HUDEP-2 (cell line): ENCODE data around the gene FHAD1.

Experiments used
- DNase-seq, 76 experiments: peaks; one replicate each; lab custom pipeline; 2025; ENCODE audit not compliant: unreplicated experiment in 76 of 76; lab: John Stamatoyannopoulos, UW

Gene FHAD1

GRCh38 chr1:15343729-15344128 lies 96.7 kb downstream of the FHAD1 start:
- DNase-seq = peak in 3 of 76 experiments; percentile 14 to 35 (median 17)

DNA sequence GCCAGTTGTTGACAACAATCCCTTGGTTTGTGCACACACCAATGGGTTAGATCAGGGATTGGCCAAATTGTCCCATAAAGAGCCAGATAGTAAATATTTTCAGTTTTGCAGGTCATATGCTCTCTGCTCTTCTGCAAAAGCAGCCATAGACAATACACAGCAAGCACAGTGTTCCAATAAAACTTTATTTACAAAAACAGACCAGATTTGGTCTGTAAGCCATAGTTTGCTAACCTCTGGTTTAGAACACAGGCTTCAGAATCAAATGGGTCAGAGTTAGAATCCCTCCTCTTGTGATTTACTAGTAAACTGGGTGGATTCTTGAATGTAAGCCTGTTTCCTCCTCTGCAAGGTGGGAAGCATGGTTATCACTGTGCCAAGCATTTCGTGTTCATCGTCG lies 97.4 kb downstream of the FHAD1 start:
- DNase-seq = no peak

DNA sequence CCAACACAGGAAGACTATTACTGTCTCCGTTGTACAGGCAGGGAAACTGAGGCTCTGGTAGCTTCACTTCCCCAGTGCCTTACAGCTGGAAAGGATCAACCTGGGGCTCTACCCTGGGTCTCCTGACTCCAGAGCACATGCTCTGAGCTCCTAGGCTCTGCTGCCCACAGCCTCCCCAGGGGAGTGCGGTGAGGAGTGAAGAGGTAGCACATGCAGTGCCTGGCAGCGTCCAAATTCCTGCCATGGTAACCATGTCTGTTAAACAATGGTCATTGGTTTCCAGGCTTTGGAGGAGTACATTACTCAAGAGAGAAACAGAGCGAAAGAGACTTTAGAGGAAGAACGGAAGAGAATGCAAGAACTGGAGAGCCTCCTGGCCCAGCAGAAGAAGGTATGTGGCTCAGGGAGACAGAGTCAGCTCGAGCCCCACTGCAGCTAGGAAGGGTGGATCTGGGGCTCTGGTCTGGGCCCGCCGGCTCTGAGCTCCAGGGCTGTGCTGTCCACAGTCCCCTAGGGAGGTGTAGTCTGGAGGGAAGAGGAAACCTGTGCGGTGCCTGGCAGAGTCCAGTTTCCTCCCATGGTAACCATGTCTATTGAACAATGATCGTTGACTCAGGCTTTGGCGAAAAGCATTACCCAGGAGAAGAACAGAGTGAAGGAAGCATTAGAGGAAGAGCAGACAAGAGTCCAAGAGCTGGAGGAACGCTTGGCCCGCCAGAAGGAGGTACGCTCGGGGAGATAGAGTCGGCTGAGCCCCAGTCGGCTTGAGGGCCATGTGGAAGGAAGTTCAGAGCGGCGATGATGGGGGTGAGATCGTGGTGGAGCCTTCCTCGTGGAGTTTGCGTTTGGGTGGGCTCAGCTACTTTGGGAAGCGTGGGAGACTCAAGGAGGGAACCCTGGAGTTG lies 98.0 kb downstream of the FHAD1 start:
- no peak for DNase-seq

- DNase-seq = peak in 7 of 76 experiments; percentile 5 to 19 (median 10)
Measured at GRCh38 chr1:15345705-15346345, 98.8 kb downstream of the FHAD1 start.

DNA sequence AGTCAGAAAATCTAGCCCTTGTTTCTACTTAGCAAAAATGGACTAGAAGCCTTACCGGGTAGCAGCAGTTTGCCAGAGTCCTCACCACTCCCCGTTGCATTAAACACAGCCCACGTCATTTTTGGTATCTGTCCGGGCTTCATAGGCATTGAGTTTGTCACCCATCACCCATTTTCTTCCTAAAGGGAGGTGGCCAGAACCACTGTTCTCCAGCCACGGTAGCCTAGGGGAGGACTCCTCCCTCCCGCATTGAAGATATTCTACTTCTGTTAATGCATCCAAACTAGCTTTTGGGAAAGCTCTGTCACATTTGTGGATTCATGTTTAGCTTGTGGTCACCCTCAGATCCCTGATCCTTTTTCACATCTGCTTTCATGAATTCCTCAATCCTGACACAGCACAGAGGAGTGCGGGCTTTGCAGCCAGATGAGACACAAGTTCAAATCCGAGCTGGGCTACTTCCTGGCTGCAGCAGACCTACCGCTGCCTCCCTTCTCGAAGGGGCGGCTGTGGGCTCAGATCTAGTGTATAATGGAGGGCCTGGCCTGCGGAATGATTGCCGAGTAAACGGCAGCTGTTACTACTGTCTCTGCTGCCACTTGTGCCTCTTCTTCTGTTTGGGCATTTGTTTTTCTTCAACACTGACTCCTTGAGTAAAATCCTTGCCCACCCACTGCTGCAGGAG lies 99.5 kb downstream of the FHAD1 start:
- no peak for DNase-seq

DNA sequence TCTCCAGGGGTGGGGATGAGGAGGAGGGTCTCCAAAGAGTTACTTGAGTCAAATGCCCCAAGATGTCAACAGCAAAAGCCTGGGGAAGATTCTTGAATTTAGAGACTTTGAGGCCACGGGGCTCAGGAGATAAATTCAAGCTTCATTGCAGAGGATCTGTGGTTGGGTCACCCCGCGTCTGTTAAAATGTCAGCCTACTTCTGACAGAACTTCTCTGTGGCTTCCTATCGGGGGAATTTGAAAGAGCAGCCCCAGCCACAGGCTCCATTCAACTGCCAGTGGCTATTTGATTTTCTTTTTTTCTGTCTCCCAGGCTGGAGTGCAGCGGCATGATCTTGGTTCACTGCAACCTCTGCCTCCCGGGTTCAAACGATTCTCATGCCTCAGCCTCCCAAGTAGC lies 100.2 kb downstream of the FHAD1 start:
- no peak for DNase-seq

- no peak for DNase-seq
Measured at GRCh38 chr1:15348648-15349047, 101.6 kb downstream of the FHAD1 start.

DNA sequence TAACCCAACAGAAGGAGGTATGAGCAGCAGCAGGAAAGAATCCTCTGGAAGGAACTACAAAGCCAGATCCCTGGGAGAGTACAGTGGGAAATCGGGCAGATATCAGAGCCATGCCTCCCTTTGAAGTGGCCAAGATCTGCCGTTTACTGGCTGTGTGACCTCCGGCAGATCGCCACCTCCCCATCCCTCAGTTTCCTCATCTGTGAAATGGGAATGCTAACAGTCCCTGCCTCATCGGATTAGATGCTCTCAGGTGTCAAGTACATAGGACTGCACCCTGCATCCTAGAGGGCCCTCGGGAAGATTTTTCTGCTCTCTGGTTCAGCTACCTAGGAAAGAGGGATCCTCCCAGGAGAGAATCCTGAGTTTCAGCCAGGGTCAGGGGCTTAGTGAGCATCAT lies 102.1 kb downstream of the FHAD1 start:
- no peak for DNase-seq

DNA sequence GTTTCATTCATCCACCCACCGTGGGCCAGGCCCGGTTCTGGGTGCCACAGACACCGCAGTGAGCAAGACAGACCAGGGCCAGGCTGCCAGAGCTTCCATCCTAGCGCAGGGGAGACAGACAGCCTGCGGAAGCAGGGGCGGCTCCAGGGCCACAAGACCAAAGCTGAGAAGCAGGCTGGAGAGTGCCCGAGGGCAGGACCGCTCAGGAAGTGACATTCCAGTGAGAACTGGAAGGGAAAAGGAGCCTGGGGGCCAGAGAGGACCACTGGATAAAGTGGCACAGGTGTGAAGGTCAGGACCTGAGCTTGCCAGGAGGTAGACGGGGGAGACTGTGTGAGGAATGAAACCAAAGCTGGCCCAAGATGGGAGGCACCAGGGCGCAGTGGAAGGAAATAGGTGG lies 103.1 kb downstream of the FHAD1 start:
- no peak for DNase-seq

DNA sequence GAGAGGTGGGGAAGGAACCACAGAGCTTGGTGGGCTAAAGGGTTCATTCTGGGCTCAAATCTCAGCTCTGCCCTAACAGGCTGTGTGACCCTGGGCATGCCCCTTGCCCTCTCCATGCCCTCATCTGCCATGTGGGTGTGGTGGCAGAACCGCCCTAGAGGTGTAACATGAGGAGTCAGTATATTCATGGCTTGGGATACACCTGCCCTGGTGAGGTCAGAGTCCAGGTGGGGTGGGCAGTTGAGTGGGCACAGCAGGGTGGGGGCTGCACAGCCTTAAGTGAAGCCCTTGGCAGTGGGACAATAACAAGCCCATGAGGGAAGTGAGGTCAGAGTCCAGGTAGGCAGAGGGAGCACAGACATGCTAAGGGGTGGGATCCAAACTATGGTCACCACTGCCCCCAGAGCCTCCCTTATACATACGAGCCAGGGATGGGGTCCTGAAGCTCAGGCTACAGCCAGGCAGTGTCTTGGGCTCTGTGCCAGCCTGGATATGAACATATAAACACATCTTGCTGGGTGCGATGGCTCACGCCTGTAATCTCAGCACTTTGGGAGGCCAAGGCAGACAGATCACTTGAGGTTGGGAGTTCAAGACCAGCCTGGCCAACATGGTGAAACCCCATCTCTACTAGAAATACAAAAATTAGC lies 103.7 kb downstream of the FHAD1 start:
- no peak for DNase-seq

- DNase-seq = no peak
Measured at GRCh38 chr1:15351310-15351709, 104.3 kb downstream of the FHAD1 start.

DNA sequence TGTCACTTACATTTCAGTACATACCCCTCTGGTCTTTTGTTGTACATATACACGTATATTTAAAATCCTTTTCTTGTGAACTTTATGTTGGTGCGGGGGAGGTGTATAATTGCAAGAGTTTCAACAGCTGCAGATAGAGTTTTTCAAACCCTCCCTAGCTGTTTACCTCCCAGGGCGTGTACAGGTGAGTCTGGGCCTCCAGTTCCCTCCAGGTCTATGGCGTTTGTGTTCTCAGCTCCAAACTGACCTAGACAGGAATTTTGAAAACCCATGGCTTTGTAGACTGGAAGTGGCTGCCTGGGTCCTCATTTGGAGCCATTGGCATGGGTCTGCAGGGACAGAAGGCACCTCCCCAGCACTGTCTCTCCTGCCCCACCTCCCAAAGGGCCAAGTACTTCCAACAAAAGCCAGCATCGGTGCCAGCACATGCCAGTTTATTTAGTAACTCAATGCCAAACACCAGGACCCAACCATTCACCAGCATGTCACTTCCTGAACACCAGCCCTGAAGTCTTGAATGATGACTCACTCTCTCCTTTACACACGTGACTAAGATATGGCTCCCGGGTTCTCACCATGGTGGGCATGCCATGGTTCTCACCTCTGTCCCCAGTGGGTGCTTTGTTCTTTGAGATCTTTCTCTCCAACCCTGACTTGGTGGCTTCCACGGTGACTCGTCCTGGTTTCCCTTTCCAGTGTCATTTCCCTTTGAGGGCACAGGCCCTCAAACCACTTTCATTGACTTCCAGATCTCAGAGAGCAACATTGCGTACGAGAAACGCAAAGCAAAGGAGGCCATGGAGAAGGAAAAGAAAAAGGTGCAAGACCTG lies 105.3 kb downstream of the FHAD1 start:
- DNase-seq = peak in 1 of 76 experiments; percentile 17

DNA sequence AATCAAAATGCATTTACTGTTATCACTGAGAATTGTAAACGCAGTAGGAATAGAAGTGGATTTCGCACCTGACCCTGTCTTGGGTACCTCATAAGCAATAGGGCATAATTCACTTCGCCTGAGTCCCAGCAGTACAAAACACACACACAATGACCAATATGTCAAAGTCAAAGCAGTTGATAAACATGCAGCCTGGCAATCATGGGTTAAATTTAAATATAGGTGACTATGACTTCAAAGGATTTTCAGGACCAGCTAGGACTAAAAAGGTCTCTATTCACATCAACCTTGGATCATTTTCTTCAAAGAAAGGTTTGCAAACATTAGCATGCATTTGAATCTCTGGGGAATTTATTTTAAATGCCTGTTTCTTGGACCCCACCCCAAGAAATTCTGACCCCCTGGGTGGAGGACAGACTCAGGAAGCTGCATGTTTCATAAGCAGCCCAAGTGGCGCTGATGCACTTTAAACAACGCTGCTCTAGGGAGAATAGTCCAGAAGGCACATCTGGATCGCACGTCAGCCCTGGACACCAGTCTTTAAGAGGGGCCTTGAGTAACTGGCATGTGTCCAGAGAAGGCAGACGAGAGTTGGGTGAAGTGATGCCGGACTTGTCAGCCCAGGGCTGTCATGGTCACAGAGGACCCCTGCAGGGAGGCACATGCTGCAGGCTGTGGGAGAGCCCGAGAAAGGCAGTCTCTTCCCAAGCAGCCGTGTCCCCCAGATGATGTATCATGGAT lies 107.0 kb downstream of the FHAD1 start:
- DNase-seq = no peak

- DNase-seq = no peak
Measured at GRCh38 chr1:15354580-15354965, 107.5 kb downstream of the FHAD1 start.

DNA sequence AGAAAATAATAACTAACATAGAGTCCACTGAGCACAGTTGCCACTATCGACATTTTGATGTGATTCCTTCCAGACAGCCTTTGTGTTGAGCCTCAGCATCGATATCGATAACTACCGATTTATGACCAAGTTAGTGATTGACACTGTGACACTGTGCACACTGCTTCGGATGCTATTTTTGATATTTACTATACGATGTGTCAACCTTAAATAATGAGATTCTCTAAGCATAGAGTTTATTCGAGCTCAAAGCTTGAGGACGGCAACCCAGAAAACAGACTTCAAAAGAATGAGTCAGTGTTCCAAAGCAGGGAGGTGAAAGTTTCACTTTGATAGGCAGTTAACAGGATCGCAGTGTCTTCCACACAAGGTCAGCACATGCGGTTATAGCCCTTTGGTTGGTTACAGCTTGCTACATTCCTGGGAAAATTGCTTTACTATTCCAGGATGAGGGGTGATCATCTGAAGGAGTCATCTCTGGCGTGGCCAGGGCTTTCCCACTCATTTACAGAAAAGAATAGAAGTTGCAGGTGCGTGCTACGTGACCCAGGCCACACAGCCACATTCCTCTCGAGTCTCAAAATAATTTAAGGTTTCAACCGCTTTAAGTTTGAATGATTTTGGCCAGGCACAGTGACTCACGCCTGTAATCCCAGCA lies 109.1 kb downstream of the FHAD1 start:
- no peak for DNase-seq

DNA sequence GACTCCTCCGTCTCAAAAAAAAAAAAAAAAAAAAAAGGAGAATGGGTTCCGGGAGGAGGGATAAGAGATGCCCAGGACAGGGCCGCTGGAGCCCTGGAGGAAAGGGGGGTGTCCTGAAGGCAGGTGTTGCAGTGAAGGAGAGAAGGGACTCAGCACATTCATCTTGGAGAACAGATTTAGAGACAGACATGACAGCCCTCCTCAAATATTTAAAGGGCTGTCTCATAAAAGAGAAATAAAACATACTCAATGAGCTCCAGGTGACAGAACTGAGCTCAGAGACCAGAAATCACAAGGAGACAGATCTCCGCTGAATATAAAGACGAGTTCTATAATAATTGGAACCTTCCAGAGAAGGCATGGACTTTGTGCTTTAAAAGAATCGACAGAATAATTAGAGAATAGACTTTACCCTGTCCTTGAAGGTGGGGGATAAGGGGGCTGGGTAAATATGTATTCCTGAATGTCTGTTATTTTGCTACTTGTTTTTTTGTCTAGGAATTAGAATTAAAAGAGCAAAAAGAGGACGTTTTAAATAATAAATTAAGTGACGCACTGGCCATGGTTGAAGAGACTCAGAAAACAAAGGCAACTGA lies 110.7 kb downstream of the FHAD1 start:
- DNase-seq = no peak

GRCh38 chr1:15358565-15359133 lies 111.6 kb downstream of the FHAD1 start:
- peak in 20 of 76 experiments; percentile 1 to 45 (median 20) for DNase-seq

DNA sequence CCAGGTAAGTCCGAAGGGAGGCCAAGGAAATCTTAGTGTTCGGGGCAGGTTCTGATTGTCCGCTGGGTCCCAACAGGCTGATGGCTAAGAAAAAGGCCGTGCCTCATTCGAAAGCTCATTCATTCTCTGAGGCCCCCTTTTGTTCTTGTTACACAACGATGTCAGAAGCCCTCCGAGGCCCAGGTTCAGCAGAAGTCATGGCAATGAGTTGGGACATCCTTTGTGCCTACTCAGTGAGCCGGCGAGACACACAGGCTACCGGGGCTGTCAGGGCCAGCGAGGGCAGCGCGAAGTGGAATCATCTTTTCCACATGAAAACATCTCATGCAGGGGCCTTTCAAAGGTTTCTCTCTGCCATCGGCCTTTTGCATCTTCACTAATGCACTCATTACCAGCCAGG lies 113.7 kb downstream of the FHAD1 start:
- DNase-seq = no peak
